Esophagus muscularis mucosa (tissue), 3 donors: ENCODE data around the gene LTN1.

Source experiments
- CTCF ChIP-seq, 3 experiments: fragments of 200-600 bp in 2 of 3; fragments of 450-650 bp in 1 of 3; sonication (generic) in 2 of 3; IDR thresholded peaks; one replicate each; pipeline ENCODE4 v1.5.1; 2017 to 2019; ENCODE audit warnings: antibody characterized with exemption in 3 of 3, mild to moderate bottlenecking in 2 of 3, moderate library complexity in 1 of 3
- EP300 ChIP-seq: sonication (generic); formaldehyde crosslinking; IDR thresholded peaks from one replicate; pipeline ENCODE4 v1.6.1; 2017; ENCODE audit warnings: antibody characterized with exemption

- TF ChIP-seq CTCF (IDR thresholded peaks at IDR 0.05) (no peak), EP300 (no peak)
These were observed 110.3 kb downstream of the LTN1 start for GRCh38 chr21:28882345-28882744.
